Stimulated activated CD8-positive, alpha-beta memory T cell treated with anti-CD3 and anti-CD28 coated beads, Interleukin-2, amount 100 ng/mL, for 1 hour (primary cell): ENCODE data around the gene GFOD1.

Experiments used
- DNase-seq, 2 donors: peaks; one replicate each; pipeline ENCODE4 v3.0.0-alpha.2; 2020; ENCODE audit warnings: low read depth in 2 of 2

The GFOD1 gene

GRCh38 chr6:13377054-13377758, 110.2 kb downstream of the GFOD1 start:
- no peak for DNase-seq

- no peak for DNase-seq
These were observed 112.0 kb downstream of the GFOD1 start for GRCh38 chr6:13375360-13375878.

- no peak for DNase-seq
These were observed 113.5 kb downstream of the GFOD1 start for GRCh38 chr6:13373919-13374318.

GRCh38 chr6:13373488-13373886, 113.9 kb downstream of the GFOD1 start:
- no peak for DNase-seq

- DNase-seq, result no peak
These were observed 114.5 kb downstream of the GFOD1 start for GRCh38 chr6:13372688-13373487.

GRCh38 chr6:13372076-13372475, 115.3 kb downstream of the GFOD1 start:
- no peak for DNase-seq

- no peak for DNase-seq
These were observed 115.9 kb downstream of the GFOD1 start for GRCh38 chr6:13371421-13372072.

- no peak for DNase-seq
These were observed 116.8 kb downstream of the GFOD1 start for GRCh38 chr6:13370623-13371022.

GRCh38 chr6:13369591-13369990, 117.8 kb downstream of the GFOD1 start:
- DNase-seq, result no peak

GRCh38 chr6:13368731-13369115, 118.7 kb downstream of the GFOD1 start:
- DNase-seq, result no peak

GRCh38 chr6:13368079-13368730, 119.2 kb downstream of the GFOD1 start:
- DNase-seq, result no peak

GRCh38 chr6:13367396-13367795, 120.0 kb downstream of the GFOD1 start:
- no peak for DNase-seq

GRCh38 chr6:13365320-13365719, 122.1 kb downstream of the GFOD1 start:
- no peak for DNase-seq

GRCh38 chr6:13364842-13365241, 122.6 kb downstream of the GFOD1 start:
- DNase-seq, result no peak

GRCh38 chr6:13362412-13362811, 125.0 kb downstream of the GFOD1 start:
- DNase-seq, result no peak

GRCh38 chr6:13360671-13361540, 126.5 kb downstream of the GFOD1 start:
- no peak for DNase-seq

GRCh38 chr6:13359287-13359686, 128.1 kb downstream of the GFOD1 start:
- no peak for DNase-seq

GRCh38 chr6:13358511-13358910, 128.9 kb downstream of the GFOD1 start:
- no peak for DNase-seq

- no peak for DNase-seq
These were observed 129.8 kb downstream of the GFOD1 start for GRCh38 chr6:13357551-13358075.

- no peak for DNase-seq
These were observed 131.2 kb downstream of the GFOD1 start for GRCh38 chr6:13355999-13356785.
